RWPE1 (cell line): ENCODE data around the gene UVRAG.

Experiments
- CTCF ChIA-PET: fragments of 350-600 bp; sonication (Branson Sonifier 250); formaldehyde crosslinking; extraction: SDS; loops from one replicate; lab custom pipeline; 2021; lab: Yijun Ruan, JAX
- POLR2A ChIA-PET: fragments of 400-600 bp; formaldehyde crosslinking; extraction: SDS; loops from one replicate; lab custom pipeline; 2020; ENCODE audit warnings: antibody characterized with exemption; ENCODE audit not compliant: low non-redundant PET; lab: Yijun Ruan, JAX
- DNase-seq: peaks from one replicate; pipeline ENCODE4 v3.0.0; 2012; ENCODE audit warnings: low spot score
- H3K27ac ChIP-seq: fragments of 450-650 bp; 2 replicates; pipeline ENCODE4 v1.5.1; 2017
- CTCF ChIP-seq: fragments of 450-650 bp; conservative IDR thresholded peaks from 2 replicates; pipeline ENCODE4 v1.5.1; 2017; ENCODE audit warnings: low read depth, mild to moderate bottlenecking

UVRAG gene

DNA sequence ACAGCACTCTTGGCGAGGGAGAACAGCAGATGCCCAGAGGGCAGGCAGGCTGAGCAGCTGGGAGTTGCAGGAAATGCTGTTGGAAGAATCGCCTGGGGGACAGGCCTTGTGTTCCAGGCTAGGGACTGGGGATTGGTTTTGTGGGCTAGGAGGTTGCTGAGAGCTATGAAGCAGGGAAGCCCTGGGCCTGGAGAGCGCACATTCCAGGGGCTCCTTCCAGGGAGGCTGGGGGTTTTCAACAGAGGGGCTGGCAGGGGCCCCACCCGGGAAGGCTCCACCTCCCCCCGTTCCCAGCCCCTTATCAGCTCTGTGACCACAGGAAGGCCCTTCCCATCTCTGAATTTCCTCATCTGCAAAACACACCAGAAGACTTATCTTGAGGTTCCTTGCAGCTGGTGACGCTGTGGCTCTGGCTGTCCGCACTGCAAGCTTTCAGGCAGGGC, 369.6 kb downstream of the UVRAG start:
- DNase-seq: no peak
- ChIA-PET POLR2A (no interaction called here), CTCF (no interaction called here)
- H3K27ac ChIP-seq: no peak overlapping the region
- TF ChIP-seq CTCF: no peak

DNA sequence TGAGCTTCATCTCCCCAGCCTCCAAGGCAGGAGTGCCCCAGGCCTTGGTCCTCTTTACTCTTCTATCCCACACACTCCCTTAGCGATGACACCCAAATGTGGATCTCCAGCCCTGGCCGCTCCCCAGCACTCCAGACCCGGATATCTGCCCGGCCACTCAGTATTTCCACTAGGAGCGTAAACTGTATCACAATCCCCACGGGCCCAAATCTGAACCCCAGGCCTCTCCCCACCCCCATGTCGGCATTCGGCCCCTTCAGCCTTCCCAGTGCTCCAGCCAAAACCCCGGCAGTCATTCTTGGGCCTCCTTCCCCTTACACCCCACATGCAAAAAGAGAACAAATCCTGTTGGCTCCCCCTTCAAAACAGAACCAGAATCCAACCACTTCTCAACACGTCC, 370.5 kb downstream of the UVRAG start:
- POLR2A ChIA-PET: no interaction called here

DNA sequence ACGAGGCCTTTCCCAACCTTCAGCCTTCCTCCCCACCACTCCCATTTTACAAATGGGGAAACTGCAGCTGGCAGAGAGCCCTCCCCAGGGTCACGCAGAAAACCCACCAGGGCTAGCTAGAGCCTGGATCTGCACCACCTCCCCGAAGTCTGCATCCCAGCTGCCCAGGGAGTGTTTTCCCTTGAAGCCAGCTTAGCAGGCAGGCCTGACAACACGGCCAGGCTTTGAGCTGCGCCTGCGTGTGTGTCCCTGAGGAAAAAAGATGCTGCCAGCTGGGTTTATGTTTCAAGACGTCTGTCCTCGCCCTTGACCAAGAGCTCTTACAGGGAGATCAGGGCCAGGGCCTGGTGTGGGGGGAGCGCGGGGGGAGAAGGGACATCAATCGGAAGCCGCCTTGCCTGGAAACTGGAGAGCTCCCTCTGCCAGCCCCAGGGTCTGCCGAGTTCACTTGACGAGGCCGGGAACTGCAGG, 371.0 kb downstream of the UVRAG start:
- no peak for TF ChIP-seq CTCF
- H3K27ac ChIP-seq: no peak overlapping the region
- ChIA-PET CTCF (interaction anchor here (0.6 kb wide), 1 partner anchor 38 kb away, joined by 3 read pairs; no protein-coding TSS in a partner anchor), POLR2A (no interaction called here)
- no peak for DNase-seq

More for the DNA sequence above, 370.5 kb downstream of the UVRAG start:
- no peak for DNase-seq
- H3K27ac ChIP-seq: no peak overlapping the region
- CTCF ChIA-PET: no interaction called here
- no peak for TF ChIP-seq CTCF

DNA sequence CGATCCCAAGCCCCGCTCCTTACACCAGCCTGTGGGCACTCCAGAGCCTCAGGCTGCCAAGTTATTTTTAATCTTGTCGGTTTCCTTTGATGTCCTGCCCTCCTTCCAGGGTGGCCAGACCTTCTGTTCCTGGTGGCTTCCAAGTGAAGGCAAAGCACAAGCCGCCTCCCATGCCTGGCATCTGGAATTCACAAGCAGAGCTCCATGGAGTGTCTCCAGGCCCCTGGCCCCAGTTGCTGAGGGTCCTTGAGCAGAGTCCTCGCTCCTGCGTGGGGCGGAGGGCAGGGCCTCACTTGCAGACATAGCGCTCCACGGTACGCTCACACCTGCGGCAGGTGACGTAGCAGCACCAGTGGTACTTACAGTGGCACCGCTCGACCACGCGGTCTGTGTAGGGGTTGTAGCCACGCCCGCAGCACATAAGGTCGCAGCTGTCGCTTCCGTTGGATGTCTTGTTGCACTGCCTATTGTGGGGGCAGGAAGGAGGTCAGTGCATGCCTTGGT, 371.8 kb downstream of the UVRAG start:
- POLR2A ChIA-PET: no interaction called here
- CTCF ChIA-PET: interaction anchor here (0.6 kb wide), 1 partner anchor 37 kb away, joined by 3 read pairs; no protein-coding TSS in a partner anchor
- no peak overlapping the region for H3K27ac ChIP-seq
- DNase-seq: no peak
- no peak for TF ChIP-seq CTCF

GRCh38 chr11:76188873-76189272, 373.9 kb downstream of the UVRAG start:
- TF ChIP-seq CTCF: no peak
- no peak overlapping the region for H3K27ac ChIP-seq
- ChIA-PET POLR2A (no interaction called here), CTCF (no interaction called here)
- no peak for DNase-seq

- ChIA-PET POLR2A (no interaction called here), CTCF (interaction anchor here (0.6 to 1.3 kb wide), 3 partner anchors 16 to 225 kb away, joined by 3 to 5 read pairs (median 4); no protein-coding TSS in a partner anchor)
- no peak overlapping the region for H3K27ac ChIP-seq
- no peak for TF ChIP-seq CTCF
- no peak for DNase-seq
These were observed 374.7 kb downstream of the UVRAG start for GRCh38 chr11:76189682-76190081.
